GM23248 (cell line): Measurements from ENCODE around the gene USP46. TPM values are rescaled to one million over a fixed set of nuclear protein-coding genes. Genes with fewer than 3 reads are reported as not detected.

ENCODE experiments used
- DNase-seq: peaks from one replicate; pipeline ENCODE4 v3.0.0-alpha.2; 2015
- H2AFZ ChIP-seq: fragments of 200-600 bp; sonication (generic); 2 replicates; pipeline ENCODE4 v1.6.1; 2016; ENCODE audit warnings: antibody characterized with exemption
- H3F3A ChIP-seq: fragments of 200-600 bp; sonication (generic); 2 replicates; pipeline ENCODE4 v1.6.1; 2016; ENCODE audit warnings: mild to moderate bottlenecking, antibody characterized with exemption, mixed run types; ENCODE audit not compliant: insufficient read depth
- H3K27ac ChIP-seq: fragments of 200-600 bp; sonication (generic); 2 replicates; pipeline ENCODE4 v1.5.1; 2016; ENCODE audit warnings: mild to moderate bottlenecking
- H3K27me3 ChIP-seq: fragments of 200-600 bp; sonication (generic); replicated peaks from 2 replicates; pipeline ENCODE4 v1.6.1; 2016; ENCODE audit warnings: mild to moderate bottlenecking; ENCODE audit not compliant: insufficient read depth
- H3K36me3 ChIP-seq: fragments of 200-600 bp; sonication (generic); 2 replicates; pipeline ENCODE4 v1.6.1; 2016; ENCODE audit warnings: low read depth, mild to moderate bottlenecking
- H3K4me1 ChIP-seq: fragments of 200-600 bp; sonication (generic); 2 replicates; pipeline ENCODE4 v1.6.1; 2016; ENCODE audit warnings: mild to moderate bottlenecking; ENCODE audit not compliant: insufficient read depth
- H3K4me2 ChIP-seq: fragments of 200-600 bp; sonication (generic); one replicate; pipeline ENCODE4 v1.6.1; 2016; ENCODE audit warnings: mild to moderate bottlenecking; ENCODE audit not compliant: unreplicated experiment
- H3K4me3 ChIP-seq: fragments of 200-600 bp; sonication (generic); 2 replicates; pipeline ENCODE4 v1.5.1; 2016; ENCODE audit warnings: mild to moderate bottlenecking
- H3K79me2 ChIP-seq: fragments of 200-600 bp; sonication (generic); 2 replicates; pipeline ENCODE4 v1.6.1; 2016; ENCODE audit warnings: mild to moderate bottlenecking; ENCODE audit not compliant: insufficient read depth
- H3K9ac ChIP-seq: fragments of 200-600 bp; sonication (generic); 2 replicates; pipeline ENCODE4 v1.6.1; 2016; ENCODE audit warnings: mild to moderate bottlenecking
- H3K9me2 ChIP-seq: fragments of 200-600 bp; sonication (generic); 2 replicates; pipeline ENCODE4 v1.6.1; 2016; ENCODE audit warnings: mixed run types, mild to moderate bottlenecking, moderate library complexity; ENCODE audit not compliant: insufficient read depth
- H3K9me3 ChIP-seq: fragments of 200-600 bp; sonication (generic); one replicate; pipeline ENCODE4 v1.6.1; 2017; ENCODE audit warnings: low read depth
- H4K20me1 ChIP-seq: fragments of 200-600 bp; sonication (generic); 2 replicates; pipeline ENCODE4 v1.6.0; 2016; ENCODE audit not compliant: insufficient read depth
- EZH2 ChIP-seq: fragments of 200-600 bp; sonication (generic); IDR thresholded peaks from 2 replicates; pipeline ENCODE4 v1.6.1; 2018; ENCODE audit warnings: antibody characterized with exemption, mild to moderate bottlenecking; ENCODE audit not compliant: insufficient read depth, poor library complexity, severe bottlenecking
- EZH2phosphoT487 ChIP-seq: fragments of 200-600 bp; sonication (generic); IDR thresholded peaks from 2 replicates; pipeline ENCODE4 v1.6.1; 2018; ENCODE audit warnings: antibody characterized with exemption, moderate library complexity, mild to moderate bottlenecking, low read depth; ENCODE audit not compliant: insufficient read depth
- WGBS, 2 experiments: methylation state at CpG; one replicate each; pipeline ENCODE4 v1.1.6; 2015 to 2017; ENCODE audit warnings: low lambda C conversion rate in 2 of 2, low coverage in 1 of 2; ENCODE audit errors: missing lambda C conversion rate in 2 of 2; 5-methylcytosine and 5-hydroxymethylcytosine counted together
- in situ Hi-C: fragments of 300-500 bp; cut with MboI; formaldehyde crosslinking; loops from 2 replicates; pipeline ENCODE4 v1.15.0; 2020
- polyA plus RNA-seq: library from polyadenylated mRNA; unstranded; fragments of >200 nt; fragmentation: Nextera tagmentation; extraction: Ambion mirVana; gene quantifications from 2 replicates; pipeline ENCODE4 v1.2.1, GENCODE V29; 2016
- total RNA-seq: library from RNA; depleted of rRNA; stranded (reverse); fragments of >200 nt; shearing (Covaris generic); gene quantifications from 2 replicates; pipeline ENCODE4 v1.2.3, GENCODE V29; 2014; rRNA removed

The USP46 gene, protein sequence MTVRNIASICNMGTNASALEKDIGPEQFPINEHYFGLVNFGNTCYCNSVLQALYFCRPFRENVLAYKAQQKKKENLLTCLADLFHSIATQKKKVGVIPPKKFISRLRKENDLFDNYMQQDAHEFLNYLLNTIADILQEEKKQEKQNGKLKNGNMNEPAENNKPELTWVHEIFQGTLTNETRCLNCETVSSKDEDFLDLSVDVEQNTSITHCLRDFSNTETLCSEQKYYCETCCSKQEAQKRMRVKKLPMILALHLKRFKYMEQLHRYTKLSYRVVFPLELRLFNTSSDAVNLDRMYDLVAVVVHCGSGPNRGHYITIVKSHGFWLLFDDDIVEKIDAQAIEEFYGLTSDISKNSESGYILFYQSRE
- 9.4 and 11.3 TPM in 2 replicates for total RNA-seq
- 9.2 and 9.4 TPM in 2 replicates for polyA plus RNA-seq

DNA sequence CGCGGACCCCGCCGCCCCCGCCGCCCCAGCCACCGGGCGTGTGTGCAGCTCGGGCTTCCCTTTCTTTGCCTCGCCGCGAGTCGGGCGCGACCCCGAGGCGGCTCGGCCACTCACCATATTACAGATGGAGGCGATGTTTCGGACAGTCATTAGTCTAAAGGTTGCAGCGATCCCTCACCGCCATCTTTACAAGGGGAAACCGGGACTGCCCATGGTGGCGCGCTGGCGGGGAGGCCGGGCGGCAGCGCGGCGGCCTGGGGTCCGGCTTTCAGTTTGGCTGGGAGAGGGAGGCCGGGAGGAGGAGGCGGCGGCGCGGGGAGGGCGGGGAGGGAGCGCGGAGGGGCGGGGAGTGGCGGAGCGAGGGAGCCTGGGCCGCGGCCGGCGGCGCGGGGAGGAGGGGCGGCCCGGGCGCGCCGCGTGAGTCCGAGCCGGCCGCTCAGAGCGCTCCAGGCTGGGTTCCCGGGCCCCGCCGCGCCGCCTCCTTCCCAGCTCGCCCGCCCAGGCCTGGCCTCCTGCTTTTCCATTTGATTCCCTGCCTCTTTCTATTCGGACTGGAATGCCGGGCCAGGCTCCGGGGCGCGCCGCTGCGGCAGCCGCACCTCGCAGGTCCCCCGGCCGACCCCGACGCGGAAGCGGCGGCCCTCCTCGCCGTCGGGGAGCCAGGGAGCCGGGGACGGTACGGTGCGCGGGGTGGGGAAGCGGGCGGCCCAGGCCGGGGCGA is at the start of gene USP46:
Gene USP46, minus strand, starts transcription at position 301 of the 721 bp plus-strand sequence. Its CDS starts 151 bp downstream, at position 150.
- Histone ChIP-seq H3K4me3 (peak within 1 kb of the TSS; percentile 84), H2AFZ (peak within 1 kb of the TSS; percentile 95), H3K27ac (peak within 1 kb of the TSS; percentile 67), H3K4me1 (peaks cover 6% of the 10 kb centered on the region; the same call in 1 of the 2 replicates), H3F3A (no peaks in the 10 kb centered on the region), H3K79me2 (peaks cover 22% of the 10 kb centered on the region), H3K9me3 (no peaks in the 10 kb centered on the region), H3K27me3 (no peaks in the 10 kb centered on the region), H3K36me3 (no peaks in the 10 kb centered on the region), H3K9ac (peak within 1 kb of the TSS; percentile 92), H3K4me2 (peak within 1 kb of the TSS; percentile 75), H4K20me1 (no peaks in the 10 kb centered on the region), H3K9me2 (no peaks in the 10 kb centered on the region)
- WGBS, 2 experiments, result 1 to 3% methylated on average over 40 to 88 of the region's 94 CpGs
- peak; percentile 90 for DNase-seq
- in situ Hi-C loops, result no loop called here
- no peak for TF ChIP-seq EZH2phosphoT487
- TF ChIP-seq EZH2, result no peak

DNA sequence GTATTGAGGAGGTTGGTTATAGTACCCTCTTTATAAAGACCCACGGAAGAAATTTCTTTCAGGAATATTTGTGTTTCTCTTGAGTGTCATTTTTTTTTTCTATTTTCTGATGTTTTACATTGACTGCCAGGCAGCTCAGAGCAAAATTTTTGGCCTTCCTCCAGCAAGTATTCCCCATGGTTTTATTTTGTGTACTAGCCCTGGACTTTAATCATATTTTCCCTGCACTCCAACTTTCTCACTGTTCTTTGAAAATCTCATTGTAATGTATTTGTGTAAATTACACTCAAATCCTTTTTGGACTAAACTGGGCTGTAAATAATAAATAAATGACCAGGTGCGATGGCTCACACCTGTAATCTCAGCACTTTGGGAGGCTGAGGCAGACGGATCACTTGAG is 45.6 kb upstream of the USP46 start:
- no peak overlapping the region for H3K4me3 ChIP-seq
- H3F3A ChIP-seq, result no peaks in the 10 kb centered on the region
- H3K9ac ChIP-seq, result no peak overlapping the region
- H3K27me3 ChIP-seq, result no peaks in the 10 kb centered on the region
- no peak overlapping the region for H2AFZ ChIP-seq
- no peaks in the 10 kb centered on the region for H3K9me2 ChIP-seq
- H3K9me3 ChIP-seq, result no peaks in the 10 kb centered on the region
- no peak overlapping the region for H3K4me2 ChIP-seq
- in situ Hi-C loops, result no loop called here
- H4K20me1 ChIP-seq, result no peaks in the 10 kb centered on the region
- WGBS, 2 experiments, result 65 to 77% methylated on average over 3 of the region's 3 CpGs
- no peak for DNase-seq
- H3K36me3 ChIP-seq, result no peaks in the 10 kb centered on the region
- no peaks in the 10 kb centered on the region for H3K79me2 ChIP-seq
- TF ChIP-seq EZH2 (no peak), EZH2phosphoT487 (no peak)
- no peaks in the 10 kb centered on the region for H3K4me1 ChIP-seq
- H3K27ac ChIP-seq, result no peak overlapping the region

DNA sequence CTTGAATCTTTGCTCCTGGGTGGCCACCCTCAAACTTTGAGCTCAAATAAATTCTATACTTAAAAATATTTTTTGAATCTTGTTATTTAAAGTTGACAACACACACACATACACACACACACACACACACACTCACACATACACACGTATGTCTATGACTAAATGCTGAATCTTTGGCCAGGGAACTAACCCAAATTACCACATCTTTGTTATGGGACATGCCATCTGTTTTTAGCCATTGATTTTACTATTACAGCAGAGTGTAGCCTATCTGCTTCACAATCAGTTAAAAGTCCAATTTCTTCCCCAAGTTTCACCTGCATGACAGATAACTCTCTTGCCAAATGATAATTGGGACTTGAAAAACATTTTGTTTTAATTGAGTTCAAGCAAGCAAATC is 45.0 kb upstream of the USP46 start:
- Histone ChIP-seq H3K4me2 (no peak overlapping the region), H3K9ac (no peak overlapping the region), H3F3A (no peaks in the 10 kb centered on the region), H3K4me1 (no peaks in the 10 kb centered on the region), H4K20me1 (no peaks in the 10 kb centered on the region), H3K4me3 (no peak overlapping the region), H3K79me2 (no peaks in the 10 kb centered on the region), H3K27ac (no peak overlapping the region), H3K36me3 (no peaks in the 10 kb centered on the region), H3K9me3 (no peaks in the 10 kb centered on the region), H3K9me2 (no peaks in the 10 kb centered on the region), H2AFZ (no peak overlapping the region), H3K27me3 (no peaks in the 10 kb centered on the region)
- WGBS, 2 experiments, result 0 to 6% methylated on average over 1 of the region's 1 CpG
- DNase-seq, result peak; percentile 56
- in situ Hi-C loops, result no loop called here
- TF ChIP-seq EZH2 (no peak), EZH2phosphoT487 (no peak)

DNA sequence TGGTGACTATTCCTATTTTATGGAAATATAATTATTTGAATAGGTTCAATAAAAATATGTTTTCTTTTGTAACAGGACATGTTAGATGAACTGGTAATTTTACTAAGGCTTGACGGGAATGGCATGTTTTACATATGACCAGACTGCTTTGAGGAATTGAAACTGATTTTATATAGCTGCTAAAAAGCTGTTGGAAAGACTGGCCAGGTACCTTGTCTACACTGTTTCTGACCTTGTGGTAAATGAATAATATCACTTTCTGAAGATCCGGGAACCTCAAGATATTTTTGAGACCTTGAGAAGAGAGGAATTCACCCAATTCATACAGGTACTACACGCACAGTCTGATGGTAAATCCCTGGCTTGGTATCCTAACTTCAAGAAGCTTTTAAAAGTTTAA is 42.1 kb upstream of the USP46 start:
- H3K27ac ChIP-seq, result no peak overlapping the region
- WGBS, 2 experiments, result 85 to 90% methylated on average over 3 of the region's 3 CpGs
- DNase-seq, result no peak
- in situ Hi-C loops, result no loop called here
- H3F3A ChIP-seq, result peaks cover 7% of the 10 kb centered on the region; the same call in 1 of the 2 replicates
- H3K36me3 ChIP-seq, result no peaks in the 10 kb centered on the region
- H3K79me2 ChIP-seq, result no peaks in the 10 kb centered on the region
- no peaks in the 10 kb centered on the region for H3K9me2 ChIP-seq
- no peaks in the 10 kb centered on the region for H3K9me3 ChIP-seq
- H3K27me3 ChIP-seq, result no peaks in the 10 kb centered on the region
- TF ChIP-seq EZH2, result no peak
- no peak for TF ChIP-seq EZH2phosphoT487
- no peak overlapping the region for H2AFZ ChIP-seq
- H3K4me2 ChIP-seq, result no peak overlapping the region
- H4K20me1 ChIP-seq, result no peaks in the 10 kb centered on the region
- no peak overlapping the region for H3K9ac ChIP-seq
- H3K4me1 ChIP-seq, result no peaks in the 10 kb centered on the region
- no peak overlapping the region for H3K4me3 ChIP-seq
